Measurements from ENCODE around the gene TBC1D8. TPM values are rescaled to one million over a fixed set of nuclear protein-coding genes. Genes with fewer than 3 reads are reported as not detected.

Gene TBC1D8
- total and polyA plus RNA-seq, 2 experiments from 2014 or later: 18.0 to 36.9 TPM

GRCh38 chr2:101002562-101003277 is 148.5 kb downstream of the TBC1D8 start:
- Histone ChIP-seq H4K20me1 (replicated peaks; ENCODE audit: insufficient read depth) (peaks cover 32% of the 10 kb centered on the region), H3F3A (replicated peaks; ENCODE audit: low read depth) (peaks cover 40% of the 10 kb centered on the region), H3K27ac (ENCODE audit: low read depth) (peak overlapping the region; percentile 95), H3K36me3 (ENCODE audit: insufficient read depth) (peaks cover 51% of the 10 kb centered on the region), H3K4me1 (ENCODE audit: insufficient read depth) (peaks cover 12% of the 10 kb centered on the region), H2AFZ (no peak overlapping the region), H3K27me3 (ENCODE audit: insufficient read depth) (0 out of 2 replicates have a peak, but pooled peaks cover 4% of the 10 kb centered on the region), H3K4me2 (peak overlapping the region; percentile 87), H3K9me2 (ENCODE audit: insufficient read depth) (no peaks in the 10 kb centered on the region), H3K79me2 (replicated peaks; ENCODE audit: insufficient read depth) (peaks cover 36% of the 10 kb centered on the region), H3K4me3 (peak overlapping the region; percentile 80)
- H3K4me1 Mint-ChIP-seq: peaks cover 31% of the 10 kb centered on the region
- ATAC-seq: no peak; the same call in 2 of the 3 replicates
- H3K9me3 Mint-ChIP-seq: peaks cover 11% of the 10 kb centered on the region
- DNase-seq (ENCODE audit: low spot score): no peak
- peaks cover 33% of the 10 kb centered on the region for H3K27me3 Mint-ChIP-seq (ENCODE audit: insufficient read depth, low read depth, poor library complexity)
- peak overlapping the region; percentile 98 for H3K4me3 Mint-ChIP-seq
- TF ChIP-seq EZH2phosphoT487 (IDR thresholded peaks at IDR 0.05; ENCODE audit: unreplicated experiment): no peak
- TF ChIP-seq POLR2AphosphoS5 (IDR thresholded peaks at IDR 0.05; ENCODE audit: low read depth): no peak
- no peak for TF ChIP-seq REST (IDR thresholded peaks at IDR 0.05; ENCODE audit: unreplicated experiment)
- no peak for TF ChIP-seq EZH2 (IDR thresholded peaks at IDR 0.05; ENCODE audit: low read depth, unreplicated experiment)
- peaks cover 54% of the 10 kb centered on the region for H3K36me3 Mint-ChIP-seq (ENCODE audit: low read depth)
- H3K27ac Mint-ChIP-seq: peak overlapping the region; percentile 99

- H3K4me1 Mint-ChIP-seq: peaks cover 28% of the 10 kb centered on the region
- Histone ChIP-seq H3K27me3 (ENCODE audit: insufficient read depth) (0 out of 2 replicates have a peak, but pooled peaks cover 4% of the 10 kb centered on the region), H3F3A (replicated peaks; ENCODE audit: low read depth) (peaks cover 32% of the 10 kb centered on the region), H4K20me1 (replicated peaks; ENCODE audit: insufficient read depth) (peaks cover 29% of the 10 kb centered on the region), H3K79me2 (replicated peaks; ENCODE audit: insufficient read depth) (peaks cover 36% of the 10 kb centered on the region), H3K4me1 (ENCODE audit: insufficient read depth) (peaks cover 12% of the 10 kb centered on the region), H2AFZ (peak within 1 kb of the TSS; percentile 85), H3K4me3 (peak within 1 kb of the TSS; percentile 80), H3K27ac (ENCODE audit: low read depth) (peak within 1 kb of the TSS; percentile 95), H3K9me2 (ENCODE audit: insufficient read depth) (no peaks in the 10 kb centered on the region), H3K4me2 (peak within 1 kb of the TSS; percentile 87), H3K36me3 (ENCODE audit: insufficient read depth) (peaks cover 43% of the 10 kb centered on the region)
- peak; percentile 80 for ATAC-seq
- H3K4me3 Mint-ChIP-seq: peak within 1 kb of the TSS; percentile 98
- peaks cover 11% of the 10 kb centered on the region for H3K9me3 Mint-ChIP-seq
- H3K36me3 Mint-ChIP-seq (ENCODE audit: low read depth): peaks cover 46% of the 10 kb centered on the region
- peak within 1 kb of the TSS; percentile 99 for H3K27ac Mint-ChIP-seq
- H3K27me3 Mint-ChIP-seq (ENCODE audit: insufficient read depth, low read depth, poor library complexity): peaks cover 33% of the 10 kb centered on the region
- DNase-seq (ENCODE audit: low spot score): peak; percentile 98
- TF ChIP-seq EZH2phosphoT487 (IDR thresholded peaks at IDR 0.05; ENCODE audit: unreplicated experiment) (no peak), NANOG (IDR thresholded peaks at IDR 0.05; ENCODE audit: borderline replicate concordance) (no peak), STAT1 (IDR thresholded peaks at IDR 0.05; ENCODE audit: unreplicated experiment) (no peak), CREB1 (CRISPR knock-in tag; IDR thresholded peaks at IDR 0.05; ENCODE audit: low read depth) (peak; percentile 95), JUNB (IDR thresholded peaks at IDR 0.05; ENCODE audit: unreplicated experiment) (no peak), ETS1 (IDR thresholded peaks at IDR 0.05) (peak; percentile 92)
These were observed 149.3 kb downstream of the TBC1D8 start, which contains the start of gene RPL31 for GRCh38 chr2:101001691-101002561. Gene RPL31, plus strand, starts transcription at chr2:101002289. Its CDS starts 413 bp downstream, at chr2:101002702.

All from GM23338 (cell line).